Loucy (cell line): ENCODE measurements around the gene LAMA5.
A peak's percentile ranks its signal among the peaks of the same experiment; 100 is the strongest.

Experiments
- H2AFZ ChIP-seq: fragments of 200-600 bp; sonication (generic); 2 replicates; pipeline ENCODE4 v1.6.0; 2016; ENCODE audit warnings: antibody characterized with exemption, mild to moderate bottlenecking, low read length, moderate library complexity
- H3F3A ChIP-seq: fragments of 200-600 bp; 2 replicates; pipeline ENCODE4 v1.6.0; 2016; ENCODE audit warnings: antibody characterized with exemption, low read depth, mild to moderate bottlenecking
- H3K27me3 ChIP-seq: fragments of 200-600 bp; sonication (generic); 2 replicates; pipeline ENCODE4 v1.6.1; 2014; ENCODE audit warnings: low read length, mild to moderate bottlenecking; ENCODE audit not compliant: insufficient read depth, poor library complexity, severe bottlenecking
- H3K36me3 ChIP-seq: fragments of 200-600 bp; sonication (generic); 2 replicates; pipeline ENCODE4 v1.6.1; 2016; ENCODE audit warnings: low read length; ENCODE audit not compliant: insufficient read depth
- H3K4me1 ChIP-seq: fragments of 200-600 bp; sonication (generic); 2 replicates; pipeline ENCODE4 v1.5.1; 2014; ENCODE audit warnings: low read length, mild to moderate bottlenecking; ENCODE audit not compliant: insufficient read depth, poor library complexity, severe bottlenecking
- H3K4me2 ChIP-seq: fragments of 200-600 bp; sonication (generic); 2 replicates; pipeline ENCODE4 v1.6.0; 2014; ENCODE audit warnings: antibody characterized with exemption, low read length, low read depth, mild to moderate bottlenecking; ENCODE audit not compliant: poor library complexity, severe bottlenecking
- H3K4me3 ChIP-seq: fragments of 200-600 bp; sonication (generic); 2 replicates; pipeline ENCODE4 v1.5.1; 2014; ENCODE audit warnings: low read length, mild to moderate bottlenecking, mixed read lengths; ENCODE audit not compliant: poor library complexity, severe bottlenecking
- H3K79me2 ChIP-seq: fragments of 200-600 bp; sonication (generic); 2 replicates; pipeline ENCODE4 v1.6.1; 2014; ENCODE audit warnings: low read length; ENCODE audit not compliant: insufficient read depth
- H3K9ac ChIP-seq: fragments of 200-600 bp; sonication (generic); 2 replicates; pipeline ENCODE4 v1.6.0; 2014; ENCODE audit warnings: mild to moderate bottlenecking, low read depth, low read length, moderate library complexity; ENCODE audit not compliant: poor library complexity, severe bottlenecking
- H3K9me2 ChIP-seq: fragments of 200-600 bp; sonication (generic); replicated peaks from 2 replicates; pipeline ENCODE4 v1.6.1; 2016; ENCODE audit warnings: low read depth, low read length, mixed read lengths
- H3K9me3 ChIP-seq: fragments of 200-600 bp; sonication (generic); 2 replicates; pipeline ENCODE4 v1.6.1; 2014; ENCODE audit warnings: mild to moderate bottlenecking, antibody characterized with exemption, low read length, low read depth; ENCODE audit not compliant: insufficient read depth
- H4K20me1 ChIP-seq: fragments of 200-600 bp; sonication (generic); 2 replicates; pipeline ENCODE4 v1.6.0; 2014; ENCODE audit warnings: antibody characterized with exemption, low read length, mild to moderate bottlenecking; ENCODE audit not compliant: insufficient read depth, poor library complexity, severe bottlenecking
- EZH2phosphoT487 ChIP-seq: fragments of 200-600 bp; IDR thresholded peaks from 2 replicates; pipeline ENCODE4 v1.6.1; 2018; ENCODE audit warnings: antibody characterized with exemption, mild to moderate bottlenecking, moderate library complexity, borderline replicate concordance
- TF ChIP-seq, protein P1 (sequence below): fragments of 200-600 bp; sonication (generic); conservative IDR thresholded peaks from 2 replicates; pipeline ENCODE4 v1.5.1; 2014; ENCODE audit warnings: mild to moderate bottlenecking, antibody characterized with exemption, low read length

The LAMA5 gene

GRCh38 chr20:62308102-62308822, 58.9 kb downstream of the LAMA5 start:
- H3K27me3 ChIP-seq, result no peaks in the 10 kb centered on the region
- H3K9me2 ChIP-seq, result no peaks in the 10 kb centered on the region
- H4K20me1 ChIP-seq, result peaks cover 42% of the 10 kb centered on the region
- no peaks in the 10 kb centered on the region for H3K9me3 ChIP-seq
- H3K4me2 ChIP-seq, result no peak overlapping the region
- H2AFZ ChIP-seq, result no peak overlapping the region
- H3K79me2 ChIP-seq, result peaks cover 39% of the 10 kb centered on the region
- no peak overlapping the region for H3K4me3 ChIP-seq
- TF ChIP-seq EZH2phosphoT487, result no peak
- TF ChIP-seq, protein P1, sequence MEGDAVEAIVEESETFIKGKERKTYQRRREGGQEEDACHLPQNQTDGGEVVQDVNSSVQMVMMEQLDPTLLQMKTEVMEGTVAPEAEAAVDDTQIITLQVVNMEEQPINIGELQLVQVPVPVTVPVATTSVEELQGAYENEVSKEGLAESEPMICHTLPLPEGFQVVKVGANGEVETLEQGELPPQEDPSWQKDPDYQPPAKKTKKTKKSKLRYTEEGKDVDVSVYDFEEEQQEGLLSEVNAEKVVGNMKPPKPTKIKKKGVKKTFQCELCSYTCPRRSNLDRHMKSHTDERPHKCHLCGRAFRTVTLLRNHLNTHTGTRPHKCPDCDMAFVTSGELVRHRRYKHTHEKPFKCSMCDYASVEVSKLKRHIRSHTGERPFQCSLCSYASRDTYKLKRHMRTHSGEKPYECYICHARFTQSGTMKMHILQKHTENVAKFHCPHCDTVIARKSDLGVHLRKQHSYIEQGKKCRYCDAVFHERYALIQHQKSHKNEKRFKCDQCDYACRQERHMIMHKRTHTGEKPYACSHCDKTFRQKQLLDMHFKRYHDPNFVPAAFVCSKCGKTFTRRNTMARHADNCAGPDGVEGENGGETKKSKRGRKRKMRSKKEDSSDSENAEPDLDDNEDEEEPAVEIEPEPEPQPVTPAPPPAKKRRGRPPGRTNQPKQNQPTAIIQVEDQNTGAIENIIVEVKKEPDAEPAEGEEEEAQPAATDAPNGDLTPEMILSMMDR, result no peak
- H3K4me1 ChIP-seq, result peaks cover 19% of the 10 kb centered on the region
- H3F3A ChIP-seq, result no peaks in the 10 kb centered on the region
- no peak overlapping the region for H3K9ac ChIP-seq
- H3K36me3 ChIP-seq, result peaks cover 34% of the 10 kb centered on the region; the same call in 1 of the 2 replicates

DNA sequence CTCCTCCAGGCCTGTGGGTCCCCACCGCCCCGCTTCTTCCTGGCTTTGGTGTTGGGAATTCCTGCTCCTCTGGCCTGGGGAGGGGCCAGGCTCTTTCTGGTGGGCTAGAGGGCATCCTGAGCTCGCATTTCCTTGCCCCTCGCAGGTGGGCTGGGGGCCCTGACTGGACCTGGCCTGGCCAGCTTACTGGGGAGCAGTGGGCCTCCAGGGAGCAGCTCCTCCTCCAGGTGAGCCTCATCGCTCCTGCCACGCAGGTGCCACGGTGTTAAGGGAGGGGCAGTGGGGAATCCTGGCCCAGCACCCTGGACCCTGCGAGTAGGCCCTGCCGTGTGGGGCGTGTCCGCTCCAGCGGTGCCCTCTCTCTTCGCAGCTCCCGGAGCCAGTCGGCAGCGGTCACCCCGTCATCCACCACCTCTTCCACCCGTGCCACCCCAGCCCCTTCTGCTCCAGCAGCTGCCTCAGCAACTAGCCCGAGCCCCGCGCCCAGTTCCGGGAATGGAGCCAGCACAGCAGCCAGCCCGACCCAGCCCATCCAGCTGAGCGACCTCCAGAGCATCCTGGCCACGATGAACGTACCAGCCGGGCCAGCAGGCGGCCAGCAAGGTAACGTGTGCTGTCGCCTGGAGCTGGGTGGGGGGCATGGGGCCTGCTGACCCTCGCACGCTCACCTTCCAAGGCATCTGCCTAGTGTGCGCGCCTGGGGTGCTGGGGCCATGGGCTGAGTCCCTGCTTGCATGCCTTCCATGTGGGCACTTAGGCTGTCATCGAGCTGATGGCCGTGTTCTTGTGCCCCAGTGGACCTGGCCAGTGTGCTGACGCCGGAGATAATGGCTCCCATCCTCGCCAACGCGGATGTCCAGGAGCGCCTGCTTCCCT, 59.6 kb downstream of the LAMA5 start:
- Histone ChIP-seq H3K36me3 (peaks cover 34% of the 10 kb centered on the region; the same call in 1 of the 2 replicates), H3K27me3 (no peaks in the 10 kb centered on the region)

DNA sequence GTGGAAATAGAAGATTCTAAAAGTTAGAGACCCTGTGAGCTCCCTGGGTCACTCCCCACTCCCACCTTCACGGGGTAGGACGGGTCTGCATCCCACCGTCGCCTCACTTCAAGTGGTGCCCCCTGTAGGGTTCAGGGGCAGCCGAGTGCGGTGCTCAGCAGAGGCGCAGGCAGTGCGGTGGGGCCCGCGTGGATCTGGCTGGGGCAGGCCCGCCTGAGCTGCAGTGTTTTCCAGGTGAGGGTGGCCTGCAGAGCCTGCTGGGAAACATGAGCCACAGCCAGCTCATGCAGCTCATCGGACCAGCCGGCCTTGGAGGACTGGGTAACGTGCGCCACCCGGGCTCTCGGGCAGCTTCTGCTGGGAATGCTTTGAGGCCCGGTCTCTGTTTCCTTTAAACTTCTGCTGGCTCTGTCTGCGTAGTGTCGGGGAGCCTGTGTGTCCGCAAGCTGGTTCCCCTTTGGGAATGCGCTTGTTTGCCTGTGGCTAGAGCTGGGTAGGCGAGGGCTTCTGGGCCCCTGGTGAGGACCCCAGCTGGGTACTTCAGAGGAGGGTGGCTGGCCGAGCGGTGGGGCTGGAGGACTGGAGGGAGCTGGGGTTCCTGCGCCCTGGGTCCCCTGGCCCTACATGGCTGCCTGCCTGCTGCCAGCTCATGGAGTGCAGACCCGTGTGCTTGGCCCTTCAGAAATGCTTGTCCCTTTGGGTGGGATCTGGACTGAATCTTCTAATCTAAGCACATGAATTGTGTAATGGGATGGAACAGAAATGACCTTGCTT, 60.5 kb downstream of the LAMA5 start:
- H3K9me3 ChIP-seq, result no peaks in the 10 kb centered on the region
- no peak overlapping the region for H3K9ac ChIP-seq
- TF ChIP-seq, protein P1, result no peak
- no peak for TF ChIP-seq EZH2phosphoT487
- H3K36me3 ChIP-seq, result peaks cover 34% of the 10 kb centered on the region; the same call in 1 of the 2 replicates
- no peak overlapping the region for H2AFZ ChIP-seq
- H3K79me2 ChIP-seq, result peaks cover 42% of the 10 kb centered on the region
- H3K4me1 ChIP-seq, result peaks cover 19% of the 10 kb centered on the region
- peak overlapping the region; percentile 99 for H3K4me2 ChIP-seq
- no peak overlapping the region for H3K4me3 ChIP-seq
- 0 out of 2 replicates have a peak, but pooled peaks cover 5% of the 10 kb centered on the region for H3F3A ChIP-seq
- H4K20me1 ChIP-seq, result peaks cover 46% of the 10 kb centered on the region
- H3K27me3 ChIP-seq, result no peaks in the 10 kb centered on the region
- H3K9me2 ChIP-seq, result no peaks in the 10 kb centered on the region

More for the DNA sequence above, 59.6 kb downstream of the LAMA5 start:
- Histone ChIP-seq H3K9me3 (no peaks in the 10 kb centered on the region), H3F3A (no peaks in the 10 kb centered on the region), H2AFZ (no peak overlapping the region), H3K4me3 (no peak overlapping the region), H3K9ac (no peak overlapping the region), H3K4me1 (peaks cover 19% of the 10 kb centered on the region), H4K20me1 (peaks cover 46% of the 10 kb centered on the region), H3K79me2 (peaks cover 42% of the 10 kb centered on the region), H3K4me2 (no peak overlapping the region), H3K9me2 (no peaks in the 10 kb centered on the region)
- TF ChIP-seq, protein P1, result no peak
- TF ChIP-seq EZH2phosphoT487, result no peak
